IMR-90 (cell line): ENCODE data around the gene HGFAC. TPM values are rescaled to one million over a fixed set of nuclear protein-coding genes. Genes with fewer than 3 reads are reported as not detected.

ENCODE experiments used
- ATAC-seq: fragments of 200-7000 bp; cut with Tn5 transposase; 2 replicates; pipeline ENCODE4 v1.9.1; 2020; ENCODE audit warnings: low read depth, mild to moderate bottlenecking, moderate library complexity
- BruUV-seq: library from RNA; stranded (reverse); fragments of 400-500 nt; replicated peaks from 2 replicates; lab custom pipeline; 2021; lab: Mats Ljungman, UMichigan
- CTCF ChIA-PET: fragments of 300-600 bp; formaldehyde crosslinking; extraction: SDS; loops from one replicate; lab custom pipeline; 2021; ENCODE audit warnings: antibody characterized with exemption; lab: Yijun Ruan, JAX
- POLR2A ChIA-PET: fragments of 300-600 bp; sonication (Branson Sonifier 250); formaldehyde crosslinking; loops from one replicate; lab custom pipeline; 2022; ENCODE audit warnings: antibody characterized with exemption; ENCODE audit not compliant: unreplicated experiment; lab: Charles Lee
- DNase-seq: peaks from one replicate; pipeline ENCODE4 v3.0.0; 2013
- H2AFZ ChIP-seq: replicated peaks from 2 replicates; pipeline ENCODE3; 2013; ENCODE audit warnings: low read length, mild to moderate bottlenecking; ENCODE audit not compliant: poor library complexity
- H2AK5ac ChIP-seq: 2 replicates; pipeline ENCODE4 v1.6.1; 2013; ENCODE audit warnings: low read depth, low read length, inconsistent platforms
- H2AK9ac ChIP-seq: replicated peaks from 2 replicates; pipeline ENCODE3; 2013; ENCODE audit warnings: mild to moderate bottlenecking, low read depth, low read length, moderate library complexity; ENCODE audit not compliant: poor library complexity
- H2BK120ac ChIP-seq: 2 replicates; pipeline ENCODE4 v1.6.1; 2013; ENCODE audit warnings: low read depth, low read length, inconsistent platforms
- H2BK15ac ChIP-seq: 3 replicates; pipeline ENCODE4 v1.6.1; 2013; ENCODE audit warnings: low read depth, low read length, inconsistent platforms
- H2BK20ac ChIP-seq: 2 replicates; pipeline ENCODE4 v1.6.1; 2013; ENCODE audit warnings: low read depth, mild to moderate bottlenecking, inconsistent platforms, low read length, moderate library complexity
- H2BK5ac ChIP-seq: 2 replicates; pipeline ENCODE4 v1.6.1; 2013; ENCODE audit warnings: mild to moderate bottlenecking, low read depth, low read length, inconsistent platforms; ENCODE audit not compliant: poor library complexity, severe bottlenecking
- H3K14ac ChIP-seq: replicated peaks from 2 replicates; pipeline ENCODE4 v1.6.1; 2013; ENCODE audit warnings: low read depth, low read length, inconsistent platforms
- H3K18ac ChIP-seq: 2 replicates; pipeline ENCODE4 v1.6.1; 2013; ENCODE audit warnings: low read depth, low read length, control low read depth
- H3K23ac ChIP-seq: 2 replicates; pipeline ENCODE4 v1.6.1; 2013; ENCODE audit warnings: low read depth, low read length, inconsistent platforms
- H3K27ac ChIP-seq: 2 replicates; pipeline ENCODE4 v1.5.1; 2013; ENCODE audit warnings: mild to moderate bottlenecking, control low read depth, low read length; ENCODE audit not compliant: insufficient read depth
- H3K27me3 ChIP-seq: 2 replicates; pipeline ENCODE4 v1.6.1; 2013; ENCODE audit warnings: low read length; ENCODE audit not compliant: control insufficient read depth, insufficient read depth
- H3K36me3 ChIP-seq: 2 replicates; pipeline ENCODE4 v1.6.1; 2013; ENCODE audit warnings: low read length, mixed read lengths; ENCODE audit not compliant: control insufficient read depth, insufficient read depth
- H3K4ac ChIP-seq: 2 replicates; pipeline ENCODE4 v1.6.1; 2013; ENCODE audit warnings: low read depth, low read length, inconsistent platforms
- H3K4me1 ChIP-seq: 2 replicates; pipeline ENCODE4 v1.6.1; 2013; ENCODE audit warnings: low read length, mixed read lengths; ENCODE audit not compliant: control insufficient read depth, insufficient read depth
- H3K4me2 ChIP-seq: 2 replicates; pipeline ENCODE4 v1.6.1; 2013; ENCODE audit warnings: low read depth, mild to moderate bottlenecking, control low read depth, low read length, moderate library complexity
- H3K4me3 ChIP-seq: 2 replicates; pipeline ENCODE4 v1.5.1; 2013; ENCODE audit warnings: low read depth, mild to moderate bottlenecking, control low read depth, low read length, moderate library complexity; ENCODE audit not compliant: insufficient read depth
- H3K56ac ChIP-seq: 2 replicates; pipeline ENCODE4 v1.6.1; 2013; ENCODE audit warnings: low read length, inconsistent platforms; ENCODE audit not compliant: insufficient read depth; ENCODE audit errors: extremely low read depth
- H3K79me1 ChIP-seq, 2 experiments: 2 replicates each; pipeline ENCODE4 v1.6.1; 2013; ENCODE audit warnings: low read length in 2 of 2, inconsistent platforms in 1 of 2, low read depth in 1 of 2
- H3K9ac ChIP-seq: 2 replicates; pipeline ENCODE4 v1.6.1; 2013; ENCODE audit warnings: low read depth, low read length, control low read depth
- H3K9me1 ChIP-seq: 2 replicates; pipeline ENCODE4 v1.6.1; 2013; ENCODE audit warnings: low read length, inconsistent platforms; ENCODE audit not compliant: insufficient read depth
- H3K9me3 ChIP-seq: 2 replicates; pipeline ENCODE4 v1.6.1; 2013; ENCODE audit warnings: low read length; ENCODE audit not compliant: control insufficient read depth, insufficient read depth
- H4K20me1 ChIP-seq: 2 replicates; pipeline ENCODE4 v1.6.1; 2013; ENCODE audit warnings: low read length, inconsistent platforms; ENCODE audit not compliant: insufficient read depth
- H4K5ac ChIP-seq: 2 replicates; pipeline ENCODE4 v1.6.1; 2013; ENCODE audit warnings: mild to moderate bottlenecking, low read depth, low read length, control low read depth
- H4K8ac ChIP-seq, 2 experiments: 2 replicates each; pipeline ENCODE4 v1.6.1; 2013; ENCODE audit warnings: low read depth in 2 of 2, low read length in 2 of 2, control low read depth in 1 of 2, inconsistent platforms in 1 of 2
- H4K91ac ChIP-seq: 2 replicates; pipeline ENCODE4 v1.6.1; 2013; ENCODE audit warnings: low read depth, low read length, inconsistent platforms; ENCODE audit not compliant: insufficient read depth
- MXI1 ChIP-seq: IDR thresholded peaks from 2 replicates; pipeline ENCODE4 v1.6.1; 2012; ENCODE audit warnings: low read depth, mild to moderate bottlenecking, low read length, moderate library complexity, borderline replicate concordance
- WGBS, 2 experiments: methylation state at CpG; one replicate each; pipeline versions ENCODE4 v1.1.5 to v1.1.7; 2013; ENCODE audit warnings: missing lambda C conversion rate in 2 of 2; ENCODE audit not compliant: insufficient read length in 1 of 2; ENCODE audit errors: extremely low coverage in 2 of 2; 5-methylcytosine and 5-hydroxymethylcytosine counted together
- dilution Hi-C: fragments of 300-500 bp; cut with HindIII; formaldehyde crosslinking; loops from one replicate; pipeline ENCODE4 v1.14.3; 2018; ENCODE audit warnings: low sequenced_read_pairs; ENCODE audit not compliant: unreplicated experiment
- in situ Hi-C: fragments of 300-500 bp; cut with MboI; formaldehyde crosslinking; loops from 3 replicates; pipeline ENCODE4 v1.14.3; 2019; ENCODE audit warnings: low sequenced_read_pairs, inconsistent platforms, mixed read lengths
- intact Hi-C: fragments of 100-400 bp; cut with micrococcal nuclease; formaldehyde crosslinking; loops from 2 replicates; pipeline ENCODE4 v1.10.0; 2022
- polyA plus RNA-seq, 3 experiments: library from polyadenylated mRNA; depleted of rRNA; stranded (reverse); fragments of >200 nt; gene quantifications; 2 replicates each; pipeline ENCODE4 v1.2.3, GENCODE V29; 2012; ENCODE audit warnings: low replicate concordance in 1 of 3
- total RNA-seq: library from RNA; depleted of rRNA; stranded (reverse); fragments of >200 nt; gene quantifications from 2 replicates; pipeline ENCODE4 v1.2.3, GENCODE V29; 2012

The HGFAC gene
- total and polyA plus RNA-seq, 2 of the 4 experiments (the other 2 are of a cell fraction) = 0.05 TPM; not detected in 1

DNA sequence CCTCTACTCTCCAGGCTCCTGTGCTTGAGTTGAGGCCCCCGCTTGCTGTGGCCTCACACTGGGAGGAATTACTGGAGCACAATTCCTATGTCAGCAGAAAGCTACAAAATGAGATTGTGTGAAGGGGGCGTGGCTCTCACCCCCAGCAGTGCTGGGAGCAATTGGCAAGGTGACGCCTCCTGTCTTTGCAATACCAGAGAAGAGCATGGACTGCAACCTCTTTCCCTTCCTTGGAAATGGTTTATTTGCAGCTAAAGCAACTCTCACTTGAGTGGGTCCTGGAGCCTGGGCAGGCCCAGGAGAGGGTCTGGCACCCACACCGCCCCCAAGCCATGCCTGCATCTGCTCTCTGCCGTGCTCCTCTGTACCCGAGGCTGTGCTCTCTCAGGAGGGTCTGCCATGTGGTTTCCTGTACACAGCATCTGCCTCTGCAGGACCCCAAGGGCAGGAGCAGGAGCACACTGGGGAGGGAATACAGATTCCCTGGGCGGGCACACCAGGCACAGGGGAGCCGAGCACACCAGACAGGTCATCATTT lies 32.9 kb upstream of the HGFAC start:
- Histone ChIP-seq H2BK20ac (no peak overlapping the region), H2BK120ac (no peak overlapping the region), H3K56ac (no peak overlapping the region), H3K18ac (no peak overlapping the region), H3K9me1 (peaks cover 3% of the 10 kb centered on the region; the same call in 1 of the 2 replicates), H3K4me1 (no peaks in the 10 kb centered on the region), H3K27ac (no peak overlapping the region), H3K4me3 (no peak overlapping the region), H3K36me3 (no peaks in the 10 kb centered on the region; the same call in 1 of the 2 replicates), H2AFZ (no peak overlapping the region), H3K4me2 (no peak overlapping the region), H2BK5ac (no peak overlapping the region), H2AK5ac (no peak overlapping the region), H3K23ac (no peak overlapping the region), H3K14ac (no peak overlapping the region), H2BK15ac (no peak overlapping the region), H2AK9ac (no peak overlapping the region), H3K4ac (no peak overlapping the region), H4K20me1 (peaks cover 21% of the 10 kb centered on the region), H3K9ac (no peak overlapping the region), H4K91ac (no peak overlapping the region), H3K9me3 (peaks cover 7% of the 10 kb centered on the region), H4K8ac (no peak overlapping the region), H4K5ac (no peak overlapping the region), H3K79me1 (peaks cover 9 to 10% of the 10 kb centered on the region in 2 experiments; a peak in 3 of 4 replicates), H3K27me3 (no peaks in the 10 kb centered on the region)
- ATAC-seq = no peak
- ChIA-PET CTCF (no interaction called here), POLR2A (no interaction called here)
- intact Hi-C loops (no loop called here), dilution Hi-C loops (no loop called here), in situ Hi-C loops (no loop called here)
- 70% methylated on average over 2 of the region's 8 CpGs; no CpG with 5 or more reads in 1 of the 2 experiments for WGBS, 2 experiments
- no peak for DNase-seq
- BruUV-seq = no TSS peak
- TF ChIP-seq MXI1 = no peak
